Sciatic nerve (tissue), 2 donors: Measurements from ENCODE around the gene PCCA. TPM values are rescaled to one million over a fixed set of nuclear protein-coding genes. Genes with fewer than 3 reads are reported as not detected.
"Not testable (repeated sequence)": the region's sequence is repeated elsewhere in the genome, so short reads cannot be mapped to it uniquely, and the experiment has no call there.

Source experiments
- ATAC-seq: fragments of 200-7000 bp; cut with Tn5 transposase; one replicate; pipeline ENCODE4 v1.9.1; 2020; ENCODE audit warnings: mild to moderate bottlenecking, moderate library complexity
- DNase-seq: peaks from one replicate; pipeline ENCODE4 v3.0.0-alpha.2; 2020; ENCODE audit warnings: low spot score
- intact Hi-C: fragments of 100-400 bp; cut with DNase I; formaldehyde crosslinking; loops from one replicate; pipeline ENCODE4 v1.14.2; 2022
- total RNA-seq: library from RNA; stranded (reverse); fragmentation: NEBNext Ultra II Directional; extraction: Animal tissue kit (Norgen Biotek cat#: 25700); gene quantifications from one replicate; pipeline ENCODE4 v1.2.1, GENCODE V29; 2021
- donor health status: DM: no; HTN: no; CAD: no.
- donor health status: DM: no; HTN: no; CAD: no.

PCCA gene
- total RNA-seq, 1 donor from 2014 or later = 34.8 TPM

DNA sequence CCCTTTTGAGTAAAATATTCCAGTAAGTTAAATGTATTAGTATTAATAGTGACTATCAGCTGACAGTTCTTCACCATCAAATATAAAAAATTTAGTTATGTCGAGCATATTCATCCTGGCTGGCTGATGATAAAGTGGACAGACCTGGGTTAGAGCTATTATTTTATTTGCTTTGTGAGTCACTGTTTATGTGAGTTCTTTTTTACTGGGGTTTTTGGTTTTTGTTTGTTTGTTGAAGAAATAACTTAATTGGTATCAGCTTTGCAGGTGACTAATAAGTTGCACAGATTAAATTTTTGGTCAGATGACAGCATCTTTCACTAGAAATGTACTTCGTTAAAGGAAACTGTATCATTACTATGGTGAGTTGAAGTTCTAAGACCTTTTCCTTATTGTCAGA is 275.0 kb downstream of the PCCA start:
- DNase-seq (no peak), ATAC-seq (no peak)
- intact Hi-C loops = no loop called here

DNA sequence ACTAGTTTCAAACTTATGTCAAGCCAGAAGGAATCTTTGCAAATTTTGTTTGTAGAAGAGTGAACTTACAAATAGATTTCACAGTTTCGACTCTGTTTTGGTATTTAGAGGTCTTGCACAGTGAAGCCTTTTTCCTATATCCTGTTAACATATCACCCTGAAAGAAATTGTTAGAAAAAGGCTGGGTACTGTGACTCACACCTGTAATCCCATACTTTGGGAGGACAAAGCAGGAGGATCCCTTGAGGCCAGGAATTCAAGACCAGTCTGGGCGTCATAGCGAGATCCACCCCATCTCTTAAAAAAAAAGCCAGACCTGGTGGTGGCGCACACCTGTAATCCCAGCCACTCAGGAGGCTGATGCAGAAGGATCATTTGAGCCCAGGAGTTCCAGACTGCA is 275.7 kb downstream of the PCCA start:
- ATAC-seq (no peak), DNase-seq (no peak)
- intact Hi-C loops = no loop called here

DNA sequence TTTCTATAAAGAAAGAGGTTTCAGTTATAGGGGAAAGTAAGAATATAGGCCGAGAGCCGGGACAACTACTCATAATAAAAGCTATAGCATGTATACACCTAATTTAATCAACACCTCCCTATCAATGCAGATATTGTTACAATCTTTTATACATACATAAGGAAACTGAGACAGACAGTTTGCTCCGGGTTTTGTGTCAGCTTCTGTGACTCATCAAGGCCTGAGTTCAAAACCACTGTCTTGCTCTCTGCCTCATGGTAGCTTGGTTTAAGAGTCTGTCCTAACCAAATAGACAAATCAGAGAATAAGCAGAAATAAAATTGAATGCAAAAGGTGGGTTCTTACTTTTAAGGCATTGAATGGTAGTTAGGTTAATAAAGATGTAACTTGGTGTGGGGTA is 276.8 kb downstream of the PCCA start:
- ATAC-seq = no peak
- intact Hi-C loops = no loop called here
- DNase-seq = no peak

DNA sequence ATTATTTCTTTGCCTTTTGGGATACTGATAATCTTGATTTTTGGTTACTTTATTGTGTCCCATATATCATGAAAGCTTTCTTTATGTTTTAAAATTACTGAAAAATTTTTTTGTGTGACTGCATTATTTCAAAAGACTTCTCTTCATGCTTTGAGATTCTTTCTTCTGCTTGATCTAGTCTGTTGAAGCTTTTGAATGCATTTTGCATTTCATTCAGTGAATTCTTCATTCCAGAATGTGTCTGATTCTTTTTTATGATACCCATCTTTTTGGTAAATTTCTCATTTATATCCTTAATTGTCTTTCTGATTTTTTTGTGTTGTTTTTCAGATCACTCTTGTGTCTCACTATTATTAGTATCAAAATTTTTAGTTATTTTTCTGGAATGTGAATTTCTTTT is 289.6 kb downstream of the PCCA start:
- no peak for ATAC-seq
- intact Hi-C loops = no loop called here

DNA sequence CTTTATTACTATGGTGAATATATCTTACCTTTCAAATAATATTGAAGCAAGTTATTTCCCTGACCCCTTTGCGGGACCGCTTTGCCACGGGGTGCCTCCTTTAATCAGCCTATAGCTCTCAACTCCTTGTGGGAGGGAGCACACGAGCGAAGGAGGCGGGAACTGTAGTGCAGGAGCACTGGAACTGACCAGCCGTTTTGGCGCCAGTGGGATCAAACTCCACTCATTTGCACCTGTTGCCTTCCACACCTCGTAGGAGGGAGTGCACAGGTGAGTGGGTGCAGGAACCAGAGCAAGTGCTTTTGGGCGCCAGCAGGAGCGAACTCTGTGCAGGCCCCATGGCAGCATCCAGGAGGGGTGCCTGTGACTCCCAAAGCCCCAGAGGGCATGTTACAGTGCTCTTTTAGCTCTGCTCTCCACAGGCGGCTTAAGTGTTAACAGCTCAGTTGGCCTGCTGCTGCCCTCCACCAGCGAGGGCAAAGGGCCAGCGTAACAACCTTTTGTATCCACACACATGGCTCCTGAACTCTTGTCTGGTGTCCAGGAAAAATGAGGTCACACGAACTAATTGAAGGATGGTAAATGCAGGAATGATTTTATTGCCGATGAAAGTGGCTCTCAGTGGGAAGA is 292.8 kb downstream of the PCCA start:
- DNase-seq (no peak), ATAC-seq (no peak)
- intact Hi-C loops = no loop called here

More for the DNA sequence above, 289.6 kb downstream of the PCCA start:
- no peak for DNase-seq

DNA sequence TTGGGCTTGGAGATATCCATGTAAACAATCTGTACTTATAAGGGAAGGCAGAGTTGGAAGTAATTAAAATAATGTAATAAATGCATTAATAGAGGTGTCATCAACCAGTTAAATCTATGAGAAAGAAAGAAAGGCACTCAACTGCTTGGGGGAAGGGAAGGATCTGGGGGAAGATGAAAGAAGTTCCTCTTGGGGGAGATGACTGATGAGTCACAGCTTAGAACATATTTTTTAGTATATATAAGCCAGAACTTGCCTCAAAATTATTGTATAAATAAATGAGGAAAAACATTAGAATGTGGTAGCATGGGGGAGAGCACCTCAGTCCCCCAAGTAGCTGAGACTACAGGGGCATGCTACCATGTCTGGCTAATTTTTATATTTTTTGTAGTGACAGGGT is 293.9 kb downstream of the PCCA start:
- ATAC-seq (no peak), DNase-seq (no peak)
- intact Hi-C loops = no loop called here

DNA sequence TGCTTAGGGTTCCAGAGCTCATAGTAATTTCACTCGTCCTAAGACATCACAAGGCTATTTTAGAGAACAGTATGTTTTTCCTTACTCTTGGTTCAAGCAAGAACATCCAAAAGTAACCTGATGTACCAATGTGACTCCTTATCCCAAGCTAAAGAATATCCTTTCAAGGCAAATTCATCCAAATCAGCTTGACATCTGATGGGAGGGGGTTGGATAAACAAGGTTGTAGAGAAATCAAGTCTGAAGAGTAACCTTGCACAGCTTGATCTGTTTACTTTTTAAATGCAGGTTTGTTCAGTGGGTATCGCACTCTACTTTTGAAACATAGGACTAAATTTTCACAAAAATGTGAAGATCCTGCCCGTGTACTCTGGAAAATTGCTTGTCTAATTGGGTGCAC is 298.5 kb downstream of the PCCA start:
- intact Hi-C loops = no loop called here
- ATAC-seq (no peak), DNase-seq (no peak)

DNA sequence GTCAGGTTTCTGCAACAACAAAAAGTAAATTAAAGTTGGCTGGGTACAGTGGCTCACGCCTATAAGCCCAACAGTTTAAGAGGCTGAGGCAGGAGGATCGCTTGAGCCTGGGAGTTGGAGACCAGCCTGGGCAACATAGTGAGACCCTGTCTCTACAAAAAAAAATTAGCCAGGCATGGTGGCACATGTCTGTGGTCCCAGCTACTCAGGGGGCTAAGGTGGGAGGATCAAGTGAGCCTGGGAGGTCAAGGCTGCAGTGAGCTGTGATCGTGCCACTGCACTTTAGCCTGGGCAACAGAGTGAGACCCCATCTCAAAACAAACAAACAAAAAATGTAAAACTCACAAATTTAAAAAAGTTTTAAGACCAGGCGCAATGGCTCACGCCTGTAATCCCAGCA is 299.3 kb downstream of the PCCA start:
- DNase-seq, ATAC-seq, intact Hi-C loops: not testable (repeated sequence)

DNA sequence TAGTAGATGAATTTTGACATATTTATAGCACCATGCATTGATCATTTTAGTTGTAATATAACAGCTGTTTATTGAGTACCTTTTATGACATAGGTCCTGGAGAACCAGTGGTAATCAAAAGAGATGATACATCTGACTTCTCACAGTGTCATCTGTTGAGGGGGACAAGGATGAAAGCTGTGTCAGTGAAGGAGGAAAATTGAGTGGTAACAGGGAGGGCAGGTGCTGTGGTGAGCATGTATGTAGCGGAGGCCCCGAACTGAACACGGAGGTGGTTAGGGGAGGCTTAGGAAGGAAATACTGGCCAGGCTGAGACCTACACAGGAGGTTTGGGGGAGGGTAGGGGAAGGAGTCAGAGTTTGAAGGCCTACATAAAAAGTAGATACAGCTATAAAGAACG is 300.0 kb downstream of the PCCA start:
- intact Hi-C loops = no loop called here
- ATAC-seq (no peak), DNase-seq (no peak)

DNA sequence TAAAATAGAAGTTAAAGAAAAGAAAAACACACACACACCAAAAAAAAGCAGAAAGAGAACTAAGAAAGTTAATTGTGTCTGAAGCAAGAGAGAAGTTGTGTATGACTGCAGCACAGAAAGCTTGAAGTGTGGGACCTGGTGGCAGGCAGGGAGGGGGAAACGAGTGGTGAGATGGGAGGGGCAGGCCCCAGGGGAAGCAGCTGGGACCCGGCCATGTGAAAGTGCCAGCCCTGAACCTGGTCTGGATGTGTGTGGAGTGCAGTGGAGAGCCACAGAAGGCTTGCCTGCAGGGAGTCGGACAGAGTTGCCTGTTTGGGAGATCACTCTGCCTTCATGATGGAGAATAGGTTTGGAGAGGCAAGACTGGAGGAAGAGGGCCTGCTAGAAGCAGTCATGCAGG is 300.7 kb downstream of the PCCA start:
- intact Hi-C loops = no loop called here
- no peak for DNase-seq
- no peak for ATAC-seq

DNA sequence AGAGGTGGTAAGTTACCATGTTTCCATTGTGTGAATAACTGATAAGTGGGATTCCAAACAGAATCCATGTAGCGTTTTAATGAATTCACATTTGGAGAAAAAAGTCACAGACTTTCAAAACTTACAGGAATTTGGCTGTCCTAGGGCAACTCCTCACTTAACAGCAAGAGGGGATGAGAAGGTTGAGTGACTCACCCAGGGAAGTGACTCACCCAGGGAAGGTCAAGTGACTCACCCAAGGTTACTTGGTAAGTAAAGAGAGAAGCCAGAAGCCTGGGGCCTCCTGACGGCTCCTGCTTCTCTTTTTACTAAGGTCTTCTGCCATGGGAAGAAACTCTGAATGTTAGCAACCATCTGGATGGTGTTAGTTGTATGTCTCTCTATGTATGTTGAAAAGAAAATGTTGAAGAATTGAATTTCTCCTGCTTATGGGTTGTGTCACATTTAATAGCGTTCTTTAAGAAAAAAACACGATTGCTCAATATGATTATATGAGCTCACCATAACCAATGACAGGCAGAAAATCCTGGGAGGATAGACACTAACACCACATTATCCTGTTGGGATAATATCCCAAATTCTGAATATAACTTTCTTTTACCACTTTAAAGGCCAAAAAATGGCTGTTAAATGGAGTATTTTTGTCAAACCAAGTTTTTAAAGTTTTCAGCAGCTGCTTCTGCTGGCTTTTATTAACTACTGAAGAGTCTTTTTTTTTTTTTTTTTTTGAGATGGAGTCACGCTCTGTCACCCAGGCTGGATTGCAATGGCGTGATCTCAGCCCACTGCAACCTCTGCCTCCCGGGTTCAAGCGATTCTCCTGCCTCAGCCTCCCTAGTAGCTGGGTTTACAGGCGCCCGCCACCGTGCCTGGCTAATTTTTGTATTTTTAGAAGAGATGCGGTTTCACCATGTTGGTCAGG is 304.1 kb downstream of the PCCA start:
- peak; percentile 98 for ATAC-seq
- DNase-seq = peak; percentile 80
- intact Hi-C loops = no loop called here

DNA sequence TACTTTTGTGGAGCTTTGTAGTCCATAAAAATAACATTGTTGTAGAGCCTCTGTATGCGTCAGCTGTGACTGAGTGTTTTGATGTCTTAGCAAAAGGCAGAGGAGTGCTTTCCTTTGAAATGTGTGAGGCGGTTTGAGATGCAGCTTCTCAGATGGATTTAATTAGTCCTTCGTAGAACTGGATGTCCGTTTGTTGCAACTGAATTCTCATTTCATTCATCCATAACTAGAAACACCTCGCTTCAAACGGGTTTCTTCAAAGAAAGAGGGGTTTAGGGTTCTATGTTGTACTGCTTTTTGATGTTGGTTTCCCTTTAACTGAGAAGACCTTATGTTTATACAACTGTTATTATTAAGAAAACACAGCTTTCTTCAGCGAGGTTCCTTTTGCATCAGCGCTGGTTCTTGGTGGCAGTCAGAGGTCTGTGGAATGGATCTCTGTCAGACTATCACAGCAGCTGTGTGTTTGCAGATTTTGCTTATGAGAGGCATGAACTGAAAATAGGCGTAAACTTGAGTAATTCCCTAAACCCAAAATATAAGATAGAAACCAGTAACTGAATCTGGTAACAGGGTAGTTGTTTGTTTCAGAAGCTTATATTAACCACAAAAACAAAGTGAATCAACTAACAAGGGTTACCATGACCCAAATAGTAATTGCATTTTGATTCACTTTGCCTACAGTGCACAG is 305.3 kb downstream of the PCCA start:
- intact Hi-C loops = no loop called here
- DNase-seq (no peak), ATAC-seq (peak; percentile 66)

DNA sequence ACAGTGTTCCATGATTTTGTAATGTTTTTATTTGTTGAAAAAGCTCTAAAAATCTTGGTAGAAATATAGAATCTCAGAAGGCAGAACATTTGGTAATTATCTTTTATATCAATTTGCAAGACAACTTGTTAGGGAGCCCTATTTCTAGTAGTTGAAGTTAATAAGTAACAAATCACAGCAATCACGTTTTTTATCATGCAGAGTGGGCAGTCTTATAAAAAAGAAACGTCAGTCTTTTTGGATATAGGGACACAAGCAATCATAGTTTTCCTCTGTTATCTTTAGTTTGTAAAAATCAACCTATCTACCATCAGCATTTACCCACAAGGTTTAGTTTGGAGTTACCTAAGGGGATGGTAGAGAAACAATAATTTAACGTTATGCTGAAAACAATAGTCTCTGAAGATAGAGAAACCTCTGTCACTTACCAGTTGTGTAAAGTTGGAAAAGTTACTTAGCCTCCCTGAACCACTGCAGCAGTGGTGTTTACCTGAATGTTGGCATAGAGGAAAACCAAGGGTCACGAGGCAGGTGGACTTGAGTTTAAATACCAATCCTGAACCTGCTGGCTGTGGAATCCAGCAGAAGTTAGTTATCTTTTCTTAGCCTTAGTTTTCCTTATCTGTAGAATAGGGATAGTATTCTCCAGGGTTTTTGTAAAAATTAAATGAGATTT is 306.9 kb downstream of the PCCA start:
- DNase-seq (no peak), ATAC-seq (no peak)
- intact Hi-C loops = no loop called here

DNA sequence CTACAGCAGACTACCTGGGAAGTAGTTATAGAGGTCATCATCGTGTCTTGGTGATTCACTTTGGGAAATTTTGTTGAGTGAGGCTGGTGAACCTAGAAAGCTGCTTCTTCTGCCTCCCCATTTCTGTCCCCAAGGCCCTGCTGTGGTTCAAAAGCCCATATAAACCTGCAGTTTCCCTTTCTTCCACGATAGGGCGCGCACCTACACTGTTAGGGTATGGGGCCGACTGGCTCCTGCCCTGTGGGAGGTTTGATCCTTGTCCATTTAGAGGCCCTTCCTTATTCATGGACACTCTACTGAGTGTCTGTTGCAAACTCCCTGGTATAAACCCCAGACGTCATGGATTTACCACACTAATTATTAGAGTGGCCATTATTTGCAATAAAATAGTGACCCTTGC is 307.9 kb downstream of the PCCA start:
- ATAC-seq (no peak), DNase-seq (no peak)
- intact Hi-C loops = no loop called here

DNA sequence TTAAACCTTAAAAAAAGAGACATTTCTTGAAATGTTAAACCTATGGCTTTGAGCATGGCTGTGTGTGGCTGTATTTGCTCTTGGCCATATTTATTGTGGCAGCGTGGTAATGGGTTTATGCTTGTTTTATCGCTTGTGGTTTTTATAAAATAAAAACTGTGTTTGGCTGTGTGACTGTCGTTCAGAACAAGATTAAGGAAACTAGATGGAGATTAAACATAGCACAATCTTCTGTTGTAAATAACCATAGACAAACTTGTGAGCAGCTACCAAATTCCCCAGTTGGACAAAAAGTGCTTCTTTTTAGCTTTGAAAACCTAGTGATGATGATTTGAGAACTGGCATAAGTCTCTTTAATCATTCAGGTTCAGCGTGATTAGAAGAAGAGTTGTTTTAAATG is 308.7 kb downstream of the PCCA start:
- no peak for ATAC-seq
- intact Hi-C loops = no loop called here

DNA sequence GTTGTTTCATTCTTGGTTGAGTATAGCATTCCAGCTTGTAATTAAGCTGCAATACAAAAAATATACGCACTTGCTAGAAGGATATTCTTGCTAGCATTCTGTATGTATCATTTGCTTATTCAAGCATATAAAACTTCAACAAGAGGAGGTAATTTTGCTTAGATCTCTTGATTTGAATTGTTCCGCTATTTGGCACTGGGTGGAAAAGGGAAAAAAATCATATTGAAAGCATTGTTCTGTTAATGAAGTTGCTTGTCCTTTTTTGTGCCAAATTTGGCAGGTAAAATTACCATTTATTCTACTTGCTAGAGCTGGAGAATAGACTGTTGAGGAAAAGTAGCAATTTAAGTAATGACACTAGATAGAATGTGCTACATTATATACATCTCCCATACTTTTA is 309.5 kb downstream of the PCCA start:
- ATAC-seq = no peak
- no peak for DNase-seq
- intact Hi-C loops = no loop called here

More for the DNA sequence above, 308.7 kb downstream of the PCCA start:
- no peak for DNase-seq

DNA sequence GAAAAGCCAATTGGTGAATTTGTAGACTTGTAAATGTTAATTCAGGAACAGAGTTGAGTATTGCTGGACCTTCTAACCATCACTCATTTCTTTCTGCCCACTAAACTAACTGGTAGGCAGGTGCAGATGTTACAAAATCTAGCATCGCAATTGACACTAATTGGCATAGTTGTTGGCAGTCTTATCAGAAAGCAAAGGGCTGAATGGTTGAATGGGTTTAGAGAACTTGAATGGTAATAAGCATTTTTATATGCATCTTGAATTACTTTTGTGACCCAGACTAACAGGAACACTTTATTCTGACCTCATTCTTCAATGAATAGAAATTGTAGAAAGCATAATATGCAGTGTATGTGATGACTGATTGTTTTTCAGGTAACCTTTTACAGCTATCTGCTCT is 310.6 kb downstream of the PCCA start:
- intact Hi-C loops = no loop called here

DNA sequence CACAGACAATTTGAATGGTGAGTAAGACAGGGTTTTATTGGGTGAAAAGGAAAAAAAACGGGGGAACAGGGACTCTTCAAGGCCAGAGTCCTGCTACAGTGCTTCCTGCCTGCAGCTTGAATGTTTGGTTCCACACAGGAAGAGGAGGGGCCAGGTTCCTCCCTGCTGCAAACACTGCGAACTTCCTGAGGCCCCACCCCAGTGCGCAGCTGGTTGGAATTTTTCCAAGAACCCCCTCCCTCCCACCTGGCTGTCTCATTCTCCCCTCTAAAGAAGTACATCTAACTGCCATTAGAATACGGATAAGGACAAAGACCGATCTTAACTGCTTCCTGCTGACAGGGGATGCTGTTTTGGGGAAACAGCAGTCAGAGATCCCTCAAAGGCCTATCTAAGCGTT is 314.8 kb downstream of the PCCA start:
- DNase-seq (no peak), ATAC-seq (no peak)
- intact Hi-C loops = no loop called here

More for the DNA sequence above, 310.6 kb downstream of the PCCA start:
- ATAC-seq = no peak
- no peak for DNase-seq

DNA sequence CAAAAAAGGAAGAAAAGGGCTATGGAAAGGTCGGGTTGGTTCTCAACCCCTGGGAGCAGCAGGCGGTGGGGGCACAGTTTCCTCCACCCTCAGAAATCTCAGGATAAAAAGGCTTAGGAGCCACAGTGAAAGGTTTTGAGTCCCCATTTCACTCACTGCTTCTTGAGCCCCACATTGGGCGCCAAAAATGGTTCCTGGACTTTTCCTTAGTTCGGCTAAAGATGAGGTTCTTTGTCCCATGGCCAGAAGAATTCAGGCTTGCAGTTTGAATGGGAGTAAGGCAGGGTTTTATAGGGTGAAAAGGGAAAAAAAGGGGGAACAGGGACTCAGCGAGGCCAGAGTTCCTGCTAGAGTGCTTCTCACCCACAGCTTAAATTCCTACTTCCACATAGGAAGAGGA is 320.2 kb downstream of the PCCA start:
- no peak for ATAC-seq
- no peak for DNase-seq
- intact Hi-C loops = no loop called here
